ENCODE measurements around the gene HTATSF1.

DNA sequence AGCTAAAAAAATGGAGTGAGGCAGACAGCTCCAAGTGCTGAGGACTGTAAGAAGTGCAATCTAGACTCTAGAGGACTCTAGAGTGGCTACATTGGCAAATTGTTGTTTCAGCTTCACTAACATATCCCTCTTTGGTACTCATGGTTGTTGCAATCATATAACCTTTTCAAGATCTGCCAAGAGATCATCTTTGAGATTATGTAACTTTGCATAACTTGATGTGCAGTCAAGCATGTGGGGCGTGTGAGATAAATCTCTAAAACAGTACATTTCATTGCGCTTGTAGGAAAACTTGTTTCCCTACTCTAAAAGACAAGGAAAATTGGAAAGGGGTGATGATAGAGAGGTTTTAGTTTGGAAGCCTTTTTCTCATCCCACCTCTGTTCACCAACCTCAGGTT is 20.9 kb upstream of the HTATSF1 start:
- TF ChIP-seq, protein P1, sequence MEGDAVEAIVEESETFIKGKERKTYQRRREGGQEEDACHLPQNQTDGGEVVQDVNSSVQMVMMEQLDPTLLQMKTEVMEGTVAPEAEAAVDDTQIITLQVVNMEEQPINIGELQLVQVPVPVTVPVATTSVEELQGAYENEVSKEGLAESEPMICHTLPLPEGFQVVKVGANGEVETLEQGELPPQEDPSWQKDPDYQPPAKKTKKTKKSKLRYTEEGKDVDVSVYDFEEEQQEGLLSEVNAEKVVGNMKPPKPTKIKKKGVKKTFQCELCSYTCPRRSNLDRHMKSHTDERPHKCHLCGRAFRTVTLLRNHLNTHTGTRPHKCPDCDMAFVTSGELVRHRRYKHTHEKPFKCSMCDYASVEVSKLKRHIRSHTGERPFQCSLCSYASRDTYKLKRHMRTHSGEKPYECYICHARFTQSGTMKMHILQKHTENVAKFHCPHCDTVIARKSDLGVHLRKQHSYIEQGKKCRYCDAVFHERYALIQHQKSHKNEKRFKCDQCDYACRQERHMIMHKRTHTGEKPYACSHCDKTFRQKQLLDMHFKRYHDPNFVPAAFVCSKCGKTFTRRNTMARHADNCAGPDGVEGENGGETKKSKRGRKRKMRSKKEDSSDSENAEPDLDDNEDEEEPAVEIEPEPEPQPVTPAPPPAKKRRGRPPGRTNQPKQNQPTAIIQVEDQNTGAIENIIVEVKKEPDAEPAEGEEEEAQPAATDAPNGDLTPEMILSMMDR (IDR thresholded peaks at IDR 0.05), result no peak
- TF ChIP-seq POLR2A (IDR thresholded peaks at IDR 0.05) (no peak), POLR2AphosphoS5 (IDR thresholded peaks at IDR 0.05) (no peak), EP300 (IDR thresholded peaks at IDR 0.05) (no peak)

All from upper lobe of left lung (tissue), 4 donors.